AG10803 (cell line): ENCODE measurements around the gene TEX52.
"Not testable (repeated sequence)": the region's sequence is repeated elsewhere in the genome, so short reads cannot be mapped to it uniquely, and the experiment has no call there.

ENCODE experiments used
- DNase-seq: peaks from one replicate; pipeline ENCODE4 v3.0.0; 2010; ENCODE audit warnings: low read depth
- H3K4me3 ChIP-seq: 2 replicates; pipeline ENCODE4 v1.5.1; 2011; ENCODE audit warnings: mild to moderate bottlenecking, low read length, control low read depth
- CTCF ChIP-seq: conservative IDR thresholded peaks from 2 replicates; pipeline ENCODE4 v1.5.1; 2011; ENCODE audit warnings: mild to moderate bottlenecking, low read length, control low read depth, inconsistent platforms

TEX52 gene

GRCh38 chr12:2884810-2885209 lies 28.0 kb upstream of the TEX52 start:
- H3K4me3 ChIP-seq, result no peak overlapping the region
- no peak for TF ChIP-seq CTCF
- DNase-seq, result no peak

- TF ChIP-seq CTCF, result no peak
Measured at GRCh38 chr12:2879853-2880252, 23.0 kb upstream of the TEX52 start.

GRCh38 chr12:2877953-2878732 lies 21.3 kb upstream of the TEX52 start:
- H3K4me3 ChIP-seq, result peak overlapping the region; percentile 87
- DNase-seq, result peak; percentile 59
- TF ChIP-seq CTCF, result no peak

More at GRCh38 chr12:2879853-2880252, 23.0 kb upstream of the TEX52 start:
- H3K4me3 ChIP-seq, result no peak overlapping the region
- DNase-seq, result no peak

GRCh38 chr12:2877047-2877952 lies 20.5 kb upstream of the TEX52 start, which contains the start of the genes FOXM1 and RHNO1:
TSS of gene FOXM1 (minus strand) at chr12:2877174. CDS start at chr12:2874478, 2,696 bp downstream.
TSS of gene RHNO1 (plus strand) at chr12:2877223. CDS start at chr12:2885367, 8,144 bp downstream.
- TF ChIP-seq CTCF, result 0 out of 2 replicates have a peak, but pooled peaks have one; percentile 4
- peak within 1 kb of the TSS; percentile 87 for H3K4me3 ChIP-seq
- DNase-seq, result peak; percentile 86

GRCh38 chr12:2876431-2877046 lies 19.7 kb upstream of the TEX52 start:
- peak overlapping the region; percentile 87 for H3K4me3 ChIP-seq
- DNase-seq, result peak; percentile 45
- no peak; the same call in 1 of the 2 replicates for TF ChIP-seq CTCF

GRCh38 chr12:2868986-2869632 lies 12.3 kb upstream of the TEX52 start:
- DNase-seq, result peak; percentile 18
- H3K4me3 ChIP-seq, result not testable (repeated sequence)
